Endothelial cell of umbilical vein (primary cell): ENCODE results near the gene ATP6V1G2. TPM values are rescaled to one million over a fixed set of nuclear protein-coding genes. Genes with fewer than 3 reads are reported as not detected.

Source experiments
- BruUV-seq: library from RNA; stranded (reverse); fragments of 400-500 nt; replicated peaks from 2 replicates; lab custom pipeline; 2021; lab: Mats Ljungman, UMichigan
- CTCF ChIA-PET: fragments of 300-600, 350-600 bp; sonication (Branson Sonifier 250); formaldehyde crosslinking; loops from one replicate; lab custom pipeline; 2021; ENCODE audit warnings: antibody characterized with exemption, inconsistent platforms; lab: Charles Lee
- POLR2A ChIA-PET: fragments of 300-600, 350-600 bp; sonication (Branson Sonifier 250); formaldehyde crosslinking; loops from one replicate; lab custom pipeline; 2021; ENCODE audit warnings: antibody characterized with exemption, inconsistent platforms; lab: Charles Lee
- DNase-seq: peaks from one replicate; pipeline ENCODE4 v3.0.0-alpha.2; 2011; ENCODE audit warnings: low read depth, low spot score
- FAIRE-seq: peaks from 2 replicates; lab custom pipeline; 2011; peaks lifted over from hg19 to GRCh38; lab: Jason Lieb, UNC
- H2AFZ ChIP-seq: 2 replicates; pipeline ENCODE4 v1.6.0; 2012; ENCODE audit warnings: low read depth, low read length, control low read depth, inconsistent platforms
- H3K27ac ChIP-seq: 2 replicates; pipeline ENCODE4 v1.5.1; 2011; ENCODE audit warnings: low read depth, mild to moderate bottlenecking, control low read depth, low read length, moderate library complexity; ENCODE audit not compliant: insufficient read depth
- H3K27me3 ChIP-seq, 2 experiments: 2 replicates each; pipeline versions ENCODE4 v1.6.0 to v1.6.1; 2011; ENCODE audit warnings: low read length in 2 of 2, mixed read lengths in 1 of 2; ENCODE audit not compliant: control insufficient read depth in 2 of 2, insufficient read depth in 2 of 2
- H3K36me3 ChIP-seq, 2 experiments: 2 replicates in 1 of 2; 3 replicates in 1 of 2; pipeline ENCODE4 v1.5.1; 2011; ENCODE audit warnings: low read length in 2 of 2, mild to moderate bottlenecking in 1 of 2, moderate library complexity in 1 of 2; ENCODE audit not compliant: control insufficient read depth in 2 of 2, insufficient read depth in 2 of 2; ENCODE audit errors: extremely low read depth in 1 of 2
- H3K4me1 ChIP-seq: 3 replicates; pipeline ENCODE4 v1.5.1; 2011; ENCODE audit warnings: mild to moderate bottlenecking, low read length; ENCODE audit not compliant: control insufficient read depth, insufficient read depth; ENCODE audit errors: extremely low read depth
- H3K4me2 ChIP-seq: 2 replicates; pipeline ENCODE4 v1.6.1; 2011; ENCODE audit warnings: low read length, control low read depth, mixed read lengths; ENCODE audit not compliant: insufficient read depth
- H3K4me3 ChIP-seq, 3 experiments: fragments of 200-600 bp in 1 of 3; sonication (generic), shearing (Covaris generic) in 1 of 3; replicated peaks in 1 of 3; 2 replicates each; pipeline ENCODE4 v1.5.1; 2011 to 2016; ENCODE audit warnings: control low read depth in 3 of 3, low read length in 3 of 3, mild to moderate bottlenecking in 2 of 3, inconsistent platforms in 1 of 3, low read depth in 1 of 3, moderate library complexity in 1 of 3; ENCODE audit not compliant: insufficient read depth in 1 of 3
- H3K79me2 ChIP-seq: 2 replicates; pipeline ENCODE4 v1.6.0; 2012; ENCODE audit warnings: low read length, inconsistent platforms; ENCODE audit not compliant: control insufficient read depth, insufficient read depth
- H3K9ac ChIP-seq: replicated peaks from 2 replicates; pipeline ENCODE3; 2011; ENCODE audit warnings: low read length, control low read depth; ENCODE audit not compliant: insufficient read depth; ENCODE audit errors: extremely low read depth
- H3K9me1 ChIP-seq: replicated peaks from 3 replicates; pipeline ENCODE4 v1.6.0; 2011; ENCODE audit warnings: mild to moderate bottlenecking, low read length; ENCODE audit not compliant: control insufficient read depth, insufficient read depth; ENCODE audit errors: extremely low read depth
- H3K9me3 ChIP-seq: replicated peaks from 2 replicates; pipeline ENCODE4 v1.5.1; 2012; ENCODE audit warnings: low read length, inconsistent platforms; ENCODE audit not compliant: control insufficient read depth, insufficient read depth
- H4K20me1 ChIP-seq: replicated peaks from 2 replicates; pipeline ENCODE3; 2011; ENCODE audit warnings: mild to moderate bottlenecking, low read length; ENCODE audit not compliant: control insufficient read depth, insufficient read depth; ENCODE audit errors: extremely low read depth
- FOS ChIP-seq: IDR thresholded peaks from 2 replicates; pipeline ENCODE4 v1.6.1; 2011; ENCODE audit warnings: mild to moderate bottlenecking, low read length, moderate library complexity, borderline replicate concordance; ENCODE audit not compliant: insufficient read depth
- POLR2A ChIP-seq: IDR thresholded peaks from 2 replicates; pipeline ENCODE4 v1.6.1; 2012; ENCODE audit warnings: low read depth, mild to moderate bottlenecking, control low read depth, low read length
- dilution Hi-C: fragments of 300-500 bp; cut with MboI; formaldehyde crosslinking; loops from one replicate; pipeline ENCODE4 v1.15.0; 2019; ENCODE audit warnings: low sequenced_read_pairs; ENCODE audit not compliant: extremely low pct_ligation_motif_present
- intact Hi-C: fragments of 100-400 bp; cut with micrococcal nuclease; formaldehyde crosslinking; loops from one replicate; pipeline ENCODE4 v1.10.0; 2022
- polyA plus RNA-seq, 4 experiments: library from polyadenylated mRNA; depleted of rRNA in 3 of 4; stranded (reverse) in 3 of 4; unstranded in 1 of 4; fragments of >200 nt; gene quantifications; 2 replicates each; pipeline versions ENCODE4 v1.2.1 to v1.2.3, GENCODE V29; 2011 to 2012; ENCODE audit warnings: missing spikeins in 1 of 4
- small RNA-seq: library from RNA; depleted of rRNA; stranded (forward); fragments of <200 nt; gene quantifications from one replicate; pipeline ENCODE3, GENCODE V24; 2012; ENCODE audit warnings: low replicate concordance, low read depth; ENCODE audit not compliant: insufficient read depth, insufficient read length
- total RNA-seq: library from RNA; stranded (reverse); gene quantifications from 2 replicates; pipeline ENCODE4 v1.2.3, GENCODE V29; 2021

Gene ATP6V1G2
- total and polyA plus RNA-seq, 2 donors (not counting 3 experiments of a cell fraction or from before 2014, with no cell fraction given) = 0.70 to 0.84 TPM

DNA sequence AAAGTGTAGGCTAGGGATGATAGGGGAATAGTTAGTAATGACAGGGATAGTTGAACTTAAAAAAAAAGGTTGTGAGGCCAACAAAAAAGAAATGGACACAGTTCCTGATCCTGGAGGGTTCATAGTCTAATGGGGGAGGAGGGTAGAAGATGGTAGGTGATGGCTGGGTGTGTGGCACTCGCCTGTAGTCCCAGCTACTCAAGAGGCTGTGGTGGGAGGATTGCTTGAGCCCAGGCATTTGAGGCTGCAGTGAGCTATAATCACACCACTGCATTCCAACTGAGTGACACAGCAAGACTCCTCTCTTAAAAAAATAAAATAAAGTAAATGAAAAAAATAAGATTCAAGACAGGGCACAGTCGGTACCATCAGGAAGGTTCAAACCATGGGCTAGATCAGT, 50.8 kb downstream of the ATP6V1G2 start:
- FAIRE-seq (no peak), DNase-seq (peak; percentile 27)
- H3K36me3 ChIP-seq = no peaks in the 10 kb centered on the region
- no peak overlapping the region for H2AFZ ChIP-seq
- peak overlapping the region; percentile 75 for H3K9ac ChIP-seq
- H4K20me1 ChIP-seq = no peaks in the 10 kb centered on the region
- H3K4me1 ChIP-seq = peaks cover 20% of the 10 kb centered on the region
- H3K9me3 ChIP-seq = no peaks in the 10 kb centered on the region
- H3K79me2 ChIP-seq = peaks cover 44% of the 10 kb centered on the region
- peak overlapping the region in 2 of 3 experiments; percentile 44 to 84 for H3K4me3 ChIP-seq
- intact Hi-C loops = no loop called here
- TF ChIP-seq POLR2A (no peak), FOS (peak; percentile 34)
- H3K4me2 ChIP-seq = peak overlapping the region; percentile 89
- peak overlapping the region; percentile 74 for H3K27ac ChIP-seq
- H3K27me3 ChIP-seq = no peaks in the 10 kb centered on the region
- ChIA-PET POLR2A (interaction anchor here (0.6 to 1.6 kb wide), 3 partner anchors 37 to 111 kb away, joined by 3 to 4 read pairs (median 3); no protein-coding TSS in a partner anchor), CTCF (interaction anchor here (0.8 to 4.4 kb wide), 10 partner anchors 12 to 102 kb away, joined by 3 to 45 read pairs (median 5); partner anchors contain the start of genes ATP6V1G2, DDX39B and MCCD1)
- no peaks in the 10 kb centered on the region for H3K9me1 ChIP-seq
- no TSS peak for BruUV-seq
- dilution Hi-C loops = no loop called here

Small RNAs within 50 kb of the gene (small RNA-seq; reads per million reads assigned to genes)
- gene AL663061.1 (not detected), gene RF00019 (not detected), gene SNORD117 (692 reads per million, percentile 100 among the genes with 10 or more reads in this experiment), gene SNORD84 (not detected)

Other genes with a start within 250 kb of the ATP6V1G2 start
Only the 30 nearest of the 31 such genes appear.
- gene HLA-B, start 189.4 kb downstream of the ATP6V1G2 start, total RNA-seq = 111 and 126 TPM in 2 replicates
- gene HLA-B, start 189.4 kb downstream of the ATP6V1G2 start, polyA plus RNA-seq = 119 and 151 TPM in 2 replicates
- gene MICA, start 143.0 kb downstream of the ATP6V1G2 start, total RNA-seq = 42.5 and 45.2 TPM in 2 replicates
- 99.3 and 101 TPM in 2 replicates for gene MICA, start 143.0 kb downstream of the ATP6V1G2 start, polyA plus RNA-seq
- 25.9 and 36.3 TPM in 2 replicates for gene MICB, start 48.5 kb downstream of the ATP6V1G2 start, total RNA-seq
- gene MICB, start 48.5 kb downstream of the ATP6V1G2 start, polyA plus RNA-seq = 32.8 and 35.7 TPM in 2 replicates
- gene MCCD1, start 17.6 kb downstream of the ATP6V1G2 start, total RNA-seq = not detected in 2 replicates
- gene MCCD1, start 17.6 kb downstream of the ATP6V1G2 start, polyA plus RNA-seq = not detected in 2 replicates
- gene DDX39B, start 4.6 kb downstream of the ATP6V1G2 start, total RNA-seq = 453 and 481 TPM in 2 replicates
- 722 and 766 TPM in 2 replicates for gene DDX39B, start 4.6 kb downstream of the ATP6V1G2 start, polyA plus RNA-seq
- 14.6 and 15.5 TPM in 2 replicates for gene NFKBIL1, start 1.0 kb upstream of the ATP6V1G2 start, total RNA-seq
- 9.9 and 14.2 TPM in 2 replicates for gene NFKBIL1, start 1.0 kb upstream of the ATP6V1G2 start, polyA plus RNA-seq
- gene LTA, start 25.7 kb upstream of the ATP6V1G2 start, total RNA-seq = 0.46 TPM in 1 of 2 replicates, not detected in the other
- 0.08 TPM in 1 of 2 replicates, not detected in the other for gene LTA, start 25.7 kb upstream of the ATP6V1G2 start, polyA plus RNA-seq
- not detected in 2 replicates for gene TNF, start 29.0 kb upstream of the ATP6V1G2 start, total RNA-seq
- gene TNF, start 29.0 kb upstream of the ATP6V1G2 start, polyA plus RNA-seq = not detected in 2 replicates
- gene LTB, start 35.8 kb upstream of the ATP6V1G2 start, total RNA-seq = 1.2 and 1.3 TPM in 2 replicates
- gene LTB, start 35.8 kb upstream of the ATP6V1G2 start, polyA plus RNA-seq = 1.8 and 2.1 TPM in 2 replicates
- gene LST1, start 39.7 kb upstream of the ATP6V1G2 start, total RNA-seq = 1.00 and 2.0 TPM in 2 replicates
- gene LST1, start 39.7 kb upstream of the ATP6V1G2 start, polyA plus RNA-seq = 1.1 and 1.8 TPM in 2 replicates
- gene NCR3, start 46.4 kb upstream of the ATP6V1G2 start, total RNA-seq = not detected in 2 replicates
- not detected in 2 replicates for gene NCR3, start 46.4 kb upstream of the ATP6V1G2 start, polyA plus RNA-seq
- not detected in 2 replicates for gene AIF1, start 68.6 kb upstream of the ATP6V1G2 start, total RNA-seq
- not detected in 2 replicates for gene AIF1, start 68.6 kb upstream of the ATP6V1G2 start, polyA plus RNA-seq
- gene PRRC2A, start 74.1 kb upstream of the ATP6V1G2 start, total RNA-seq = 218 and 229 TPM in 2 replicates
- gene PRRC2A, start 74.1 kb upstream of the ATP6V1G2 start, polyA plus RNA-seq = 88.4 and 114 TPM in 2 replicates
- 314 and 322 TPM in 2 replicates for gene BAG6, start 106.1 kb upstream of the ATP6V1G2 start, total RNA-seq
- 190 and 234 TPM in 2 replicates for gene BAG6, start 106.1 kb upstream of the ATP6V1G2 start, polyA plus RNA-seq
- gene APOM, start 109.3 kb upstream of the ATP6V1G2 start, total RNA-seq = 0.97 TPM in 1 of 2 replicates, not detected in the other
- gene APOM, start 109.3 kb upstream of the ATP6V1G2 start, polyA plus RNA-seq = 2.5 and 2.6 TPM in 2 replicates
- 12.8 and 15.0 TPM in 2 replicates for gene C6orf47, start 114.2 kb upstream of the ATP6V1G2 start, total RNA-seq
- gene C6orf47, start 114.2 kb upstream of the ATP6V1G2 start, polyA plus RNA-seq = 5.6 and 5.8 TPM in 2 replicates
- 11.7 and 12.6 TPM in 2 replicates for gene GPANK1, start 118.4 kb upstream of the ATP6V1G2 start, total RNA-seq
- 13.3 and 17.5 TPM in 2 replicates for gene GPANK1, start 118.4 kb upstream of the ATP6V1G2 start, polyA plus RNA-seq
- 206 and 214 TPM in 2 replicates for gene CSNK2B, start 119.5 kb upstream of the ATP6V1G2 start, total RNA-seq
- 159 and 160 TPM in 2 replicates for gene CSNK2B, start 119.5 kb upstream of the ATP6V1G2 start, polyA plus RNA-seq
- gene LY6G5B, start 123.4 kb upstream of the ATP6V1G2 start, total RNA-seq = 23.9 and 25.0 TPM in 2 replicates
- gene LY6G5B, start 123.4 kb upstream of the ATP6V1G2 start, polyA plus RNA-seq = 13.7 and 15.4 TPM in 2 replicates
- gene LY6G5C, start 134.5 kb upstream of the ATP6V1G2 start, total RNA-seq = 5.2 and 8.2 TPM in 2 replicates
- 11.4 and 11.8 TPM in 2 replicates for gene LY6G5C, start 134.5 kb upstream of the ATP6V1G2 start, polyA plus RNA-seq
- gene ABHD16A, start 156.7 kb upstream of the ATP6V1G2 start, total RNA-seq = 41.3 and 48.9 TPM in 2 replicates
- gene ABHD16A, start 156.7 kb upstream of the ATP6V1G2 start, polyA plus RNA-seq = 60.1 and 60.3 TPM in 2 replicates
- not detected in 2 replicates for gene LY6G6F, start 160.3 kb upstream of the ATP6V1G2 start, total RNA-seq
- not detected in 2 replicates for gene LY6G6F, start 160.3 kb upstream of the ATP6V1G2 start, polyA plus RNA-seq
- gene LY6G6D, start 168.7 kb upstream of the ATP6V1G2 start, total RNA-seq = not detected in 2 replicates
- gene LY6G6D, start 168.7 kb upstream of the ATP6V1G2 start, polyA plus RNA-seq = not detected in 2 replicates
- 0.35 TPM in 1 of 2 replicates, not detected in the other for gene LY6G6C, start 175.1 kb upstream of the ATP6V1G2 start, total RNA-seq
- 0.33 and 0.41 TPM in 2 replicates for gene LY6G6C, start 175.1 kb upstream of the ATP6V1G2 start, polyA plus RNA-seq
- gene MPIG6B, start 176.8 kb upstream of the ATP6V1G2 start, total RNA-seq = not detected in 2 replicates
- not detected in 2 replicates for gene MPIG6B, start 176.8 kb upstream of the ATP6V1G2 start, polyA plus RNA-seq
- 109 and 116 TPM in 2 replicates for gene DDAH2, start 182.7 kb upstream of the ATP6V1G2 start, total RNA-seq
- 168 and 176 TPM in 2 replicates for gene DDAH2, start 182.7 kb upstream of the ATP6V1G2 start, polyA plus RNA-seq
- 535 and 543 TPM in 2 replicates for gene CLIC1, start 189.9 kb upstream of the ATP6V1G2 start, total RNA-seq
- 569 and 578 TPM in 2 replicates for gene CLIC1, start 189.9 kb upstream of the ATP6V1G2 start, polyA plus RNA-seq
- gene MSH5, start 193.4 kb upstream of the ATP6V1G2 start, total RNA-seq = 43.2 and 43.8 TPM in 2 replicates
- gene MSH5, start 193.4 kb upstream of the ATP6V1G2 start, polyA plus RNA-seq = 24.5 and 27.1 TPM in 2 replicates
- gene SAPCD1, start 216.0 kb upstream of the ATP6V1G2 start, total RNA-seq = 9.4 and 11.7 TPM in 2 replicates
- gene SAPCD1, start 216.0 kb upstream of the ATP6V1G2 start, polyA plus RNA-seq = 1.6 and 3.0 TPM in 2 replicates
- gene VWA7, start 230.7 kb upstream of the ATP6V1G2 start, total RNA-seq = 0.25 and 0.51 TPM in 2 replicates
- 0.11 and 0.21 TPM in 2 replicates for gene VWA7, start 230.7 kb upstream of the ATP6V1G2 start, polyA plus RNA-seq